ENCODE results near the gene GPR55. TPM values are rescaled to one million over a fixed set of nuclear protein-coding genes. Genes with fewer than 3 reads are reported as not detected.

Gene GPR55
- total RNA-seq, 2 donors from 2014 or later, result 2.6 to 7.5 TPM

- Histone ChIP-seq H3K36me3 (ENCODE audit: control insufficient read depth, insufficient read depth, low read length) (peaks cover 47% of the 10 kb centered on the region), H3K4me1 (ENCODE audit: control insufficient read depth, insufficient read depth, low read length) (no peaks in the 10 kb centered on the region), H3K27me3 (ENCODE audit: control insufficient read depth, insufficient read depth, low read length, poor library complexity, severe bottlenecking) (no peaks in the 10 kb centered on the region), H3K4me3 (ENCODE audit: low read length) (no peak overlapping the region), H3K9me3 (ENCODE audit: control insufficient read depth, low read length) (no peaks in the 10 kb centered on the region), H3K9ac (ENCODE audit: extremely low read depth, low read length, poor library complexity, severe bottlenecking) (no peak overlapping the region), H3K27ac (ENCODE audit: low read depth, low read length) (no peak overlapping the region)
- WGBS, 2 experiments (ENCODE audit: insufficient coverage in 1 of 2, insufficient read length in 1 of 2), result 83 to 86% methylated on average over 6 to 9 of the region's 9 CpGs
- Mint-ChIP-seq H3K27ac (no peak overlapping the region), H3K4me1 (no peaks in the 10 kb centered on the region), H3K4me3 (no peak overlapping the region), H3K36me3 (ENCODE audit: low read depth) (peaks cover 48% of the 10 kb centered on the region), H3K9me3 (no peaks in the 10 kb centered on the region), H3K27me3 (ENCODE audit: insufficient read depth) (no peaks in the 10 kb centered on the region)
- no peak for DNase-seq
- no peak for TF ChIP-seq CTCF (conservative IDR thresholded peaks at IDR 0.05)
Measured at GRCh38 chr2:230879891-230880290, 45.2 kb downstream of the GPR55 start.

- Histone ChIP-seq H3K9ac (ENCODE audit: extremely low read depth, low read length, poor library complexity, severe bottlenecking) (no peak overlapping the region), H3K4me3 (ENCODE audit: low read length) (no peak overlapping the region), H3K4me1 (ENCODE audit: control insufficient read depth, insufficient read depth, low read length) (no peaks in the 10 kb centered on the region), H3K27me3 (ENCODE audit: control insufficient read depth, insufficient read depth, low read length, poor library complexity, severe bottlenecking) (no peaks in the 10 kb centered on the region), H3K27ac (ENCODE audit: low read depth, low read length) (no peak overlapping the region), H3K9me3 (ENCODE audit: control insufficient read depth, low read length) (no peaks in the 10 kb centered on the region), H3K36me3 (ENCODE audit: control insufficient read depth, insufficient read depth, low read length) (peaks cover 52% of the 10 kb centered on the region)
- DNase-seq, result peak; percentile 38
- TF ChIP-seq CTCF (conservative IDR thresholded peaks at IDR 0.05), result no peak
- no peaks in the 10 kb centered on the region for H3K4me1 Mint-ChIP-seq
- H3K27ac Mint-ChIP-seq, result no peak overlapping the region
- WGBS, 2 experiments (ENCODE audit: insufficient coverage in 1 of 2, insufficient read length in 1 of 2), result 94 to 99% methylated on average over 9 to 11 of the region's 11 CpGs
- H3K36me3 Mint-ChIP-seq (ENCODE audit: low read depth), result peaks cover 53% of the 10 kb centered on the region
- H3K9me3 Mint-ChIP-seq, result no peaks in the 10 kb centered on the region
- H3K4me3 Mint-ChIP-seq, result no peak overlapping the region
- H3K27me3 Mint-ChIP-seq (ENCODE audit: insufficient read depth), result no peaks in the 10 kb centered on the region
Measured at GRCh38 chr2:230879271-230879882, 45.7 kb downstream of the GPR55 start.

- H3K36me3 Mint-ChIP-seq (ENCODE audit: low read depth), result peaks cover 57% of the 10 kb centered on the region
Measured at GRCh38 chr2:230878599-230879188, 46.3 kb downstream of the GPR55 start.

More at GRCh38 chr2:230878599-230879188, 46.3 kb downstream of the GPR55 start:
- Histone ChIP-seq H3K27me3 (ENCODE audit: control insufficient read depth, insufficient read depth, low read length, poor library complexity, severe bottlenecking) (no peaks in the 10 kb centered on the region), H3K36me3 (ENCODE audit: control insufficient read depth, insufficient read depth, low read length) (peaks cover 57% of the 10 kb centered on the region), H3K9me3 (ENCODE audit: control insufficient read depth, low read length) (no peaks in the 10 kb centered on the region), H3K4me3 (ENCODE audit: low read length) (no peak overlapping the region), H3K4me1 (ENCODE audit: control insufficient read depth, insufficient read depth, low read length) (no peaks in the 10 kb centered on the region), H3K27ac (ENCODE audit: low read depth, low read length) (no peak overlapping the region), H3K9ac (ENCODE audit: extremely low read depth, low read length, poor library complexity, severe bottlenecking) (no peak overlapping the region)
- Mint-ChIP-seq H3K4me3 (no peak overlapping the region), H3K27me3 (ENCODE audit: insufficient read depth) (no peaks in the 10 kb centered on the region), H3K4me1 (no peaks in the 10 kb centered on the region), H3K9me3 (no peaks in the 10 kb centered on the region), H3K27ac (no peak overlapping the region)
- TF ChIP-seq CTCF (conservative IDR thresholded peaks at IDR 0.05), result no peak
- no peak for DNase-seq
- WGBS, 2 experiments (ENCODE audit: insufficient coverage in 1 of 2, insufficient read length in 1 of 2), result 94% methylated on average over 9 to 10 of the region's 10 CpGs

All from endodermal cell (in vitro differentiated cells).